Right forelimb (tissue), 1 donor: ENCODE measurements around the gene GADL1.

Source experiments
- DNase-seq: peaks from one replicate; pipeline ENCODE4 v3.0.0-alpha.2; 2018

The GADL1 gene

DNA sequence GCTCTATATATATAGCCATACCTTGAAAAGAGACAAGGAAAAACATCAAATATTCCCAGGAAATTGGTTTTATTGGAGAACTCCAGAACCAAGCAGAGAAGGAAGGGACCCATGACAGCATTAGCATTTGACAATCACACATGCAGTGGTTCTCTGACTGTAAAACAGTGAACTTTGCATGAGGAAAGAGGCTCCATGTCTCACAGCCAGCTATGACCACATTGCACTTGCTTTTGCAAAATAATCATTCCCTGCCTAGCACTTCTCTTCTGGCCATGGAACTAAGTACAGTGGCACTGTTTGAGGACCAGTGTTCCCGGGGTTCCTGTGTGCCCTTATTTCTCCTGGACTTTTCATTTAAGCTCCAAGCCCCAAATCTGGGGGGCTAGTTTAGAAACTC is 202.5 kb downstream of the GADL1 start:
- DNase-seq: no peak

DNA sequence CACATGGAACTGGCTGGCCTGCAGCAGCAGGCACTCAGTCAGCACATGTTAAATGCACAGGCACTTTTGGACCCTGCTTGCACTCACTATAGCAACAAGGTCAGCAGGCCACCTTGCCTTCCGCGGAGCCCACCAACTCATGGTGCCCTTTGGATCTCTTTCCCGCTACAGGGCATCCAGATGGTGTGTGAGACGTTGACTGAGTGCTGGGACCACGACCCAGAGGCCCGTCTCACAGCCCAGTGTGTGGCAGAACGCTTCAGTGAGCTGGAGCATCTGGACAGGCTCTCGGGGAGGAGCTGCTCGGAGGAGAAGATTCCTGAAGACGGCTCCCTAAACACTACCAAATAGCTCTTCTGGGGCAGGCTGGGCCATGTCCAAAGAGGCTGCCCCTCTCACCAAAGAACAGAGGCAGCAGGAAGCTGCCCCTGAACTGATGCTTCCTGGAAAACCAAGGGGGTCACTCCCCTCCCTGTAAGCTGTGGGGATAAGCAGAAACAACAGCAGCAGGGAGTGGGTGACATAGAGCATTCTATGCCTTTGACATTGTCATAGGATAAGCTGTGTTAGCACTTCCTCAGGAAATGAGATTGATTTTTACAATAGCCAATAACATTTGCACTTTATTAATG is 203.1 kb downstream of the GADL1 start:
- DNase-seq: no peak

DNA sequence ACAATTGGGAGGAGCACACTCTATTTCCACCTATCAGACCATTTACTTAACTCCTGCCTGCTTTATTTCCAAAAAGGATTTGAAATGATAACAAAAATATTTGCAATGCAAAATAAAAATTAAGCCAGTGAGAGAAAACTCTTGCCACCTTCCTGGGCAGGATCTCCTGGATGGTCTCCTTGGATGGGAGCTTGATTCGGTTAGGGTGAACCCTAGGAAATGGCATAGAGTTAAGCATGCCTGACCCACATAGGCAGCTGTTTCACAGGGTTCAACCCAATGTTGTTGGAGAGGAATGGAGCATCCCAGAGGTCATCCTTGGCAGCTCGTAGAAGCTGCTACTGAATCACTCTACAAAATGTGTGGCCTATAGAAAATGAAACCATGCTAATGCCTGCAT is 204.3 kb downstream of the GADL1 start:
- no peak for DNase-seq

DNA sequence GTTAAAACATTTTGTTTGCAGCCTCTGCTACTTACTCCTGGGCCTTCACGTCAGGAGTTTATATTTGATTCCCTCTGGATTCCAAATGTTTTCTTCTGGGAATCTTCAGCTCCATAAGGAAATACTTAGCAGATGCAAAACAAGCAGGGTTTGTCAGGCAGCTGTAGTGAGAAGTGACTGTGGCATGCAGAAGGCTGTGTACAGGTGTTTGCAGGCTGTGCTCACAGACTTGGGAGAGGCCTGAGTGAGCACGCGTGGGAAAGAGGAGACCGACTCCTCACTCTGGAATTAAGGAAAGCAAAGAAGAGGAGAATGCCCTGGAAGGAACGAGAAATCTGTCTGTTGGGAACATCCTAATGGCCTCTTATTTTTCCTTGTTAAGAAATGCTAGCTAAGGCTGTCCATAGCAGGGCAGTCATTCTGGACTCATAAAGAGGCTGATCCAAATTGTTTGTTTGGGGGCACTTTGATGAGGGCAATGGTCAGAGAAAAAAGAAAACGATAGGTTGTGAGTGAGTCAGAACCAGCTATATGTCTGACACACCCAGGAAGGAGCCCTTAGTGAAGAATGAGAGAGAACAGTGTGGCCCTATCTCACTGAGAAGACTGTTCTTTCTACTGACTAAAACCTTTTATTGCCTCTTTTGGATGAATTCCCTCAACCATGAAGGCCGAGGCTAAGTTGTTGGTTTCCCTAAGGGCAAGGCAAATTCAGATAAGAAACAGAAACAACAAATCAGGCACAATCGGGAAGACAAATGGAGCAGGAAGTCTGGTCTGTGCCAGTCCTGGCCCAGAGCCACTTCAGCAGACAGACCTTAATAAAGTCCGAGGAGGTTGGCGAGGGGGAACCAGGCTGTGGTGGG is 205.5 kb downstream of the GADL1 start:
- no peak for DNase-seq

DNA sequence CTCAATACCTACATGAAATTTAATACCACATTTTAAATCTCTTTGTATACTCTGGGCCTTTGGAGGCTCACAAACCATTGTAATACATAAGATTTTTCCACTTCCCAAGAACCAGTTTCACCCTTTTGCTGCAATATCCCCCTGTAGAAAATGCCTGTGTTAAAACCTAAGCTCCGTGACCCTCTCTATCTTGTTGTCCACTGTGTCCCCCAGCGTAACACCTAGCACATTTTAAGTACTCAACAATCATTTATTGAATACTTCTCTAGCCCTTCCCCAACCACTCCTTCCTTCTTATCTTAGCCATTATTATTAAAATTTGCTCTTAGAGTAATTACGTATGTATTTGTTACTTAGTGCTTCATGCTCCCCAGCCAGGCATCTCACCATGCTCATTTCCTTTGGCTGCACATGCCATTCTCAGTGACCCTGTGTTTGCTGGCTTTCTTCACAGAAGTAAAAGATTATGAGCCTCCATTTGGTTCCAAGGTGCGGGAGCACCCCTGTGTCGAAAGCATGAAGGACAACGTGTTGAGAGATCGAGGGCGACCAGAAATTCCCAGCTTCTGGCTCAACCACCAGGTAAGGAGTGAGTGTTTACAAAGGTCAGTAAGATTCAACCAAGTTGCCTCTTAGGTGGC is 206.4 kb downstream of the GADL1 start:
- no peak for DNase-seq

DNA sequence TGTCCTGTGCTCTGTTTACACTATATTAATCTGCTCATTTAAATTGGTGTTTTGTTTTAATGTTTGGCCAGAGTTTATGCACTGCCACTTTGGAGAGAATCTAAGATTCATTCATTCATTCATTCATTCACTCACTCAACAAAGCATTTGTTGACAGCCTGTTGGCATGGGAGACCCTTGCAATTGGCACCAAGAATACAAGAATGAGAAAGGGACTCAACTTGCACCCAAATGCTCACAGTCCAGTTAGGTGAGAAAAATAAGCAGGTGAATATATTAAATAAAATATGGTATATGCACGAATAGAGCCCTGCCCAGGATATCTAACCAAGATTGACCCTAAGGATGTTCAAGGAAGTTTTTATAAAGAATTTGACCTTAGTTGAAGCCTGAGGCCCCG is 207.7 kb downstream of the GADL1 start:
- no peak for DNase-seq

DNA sequence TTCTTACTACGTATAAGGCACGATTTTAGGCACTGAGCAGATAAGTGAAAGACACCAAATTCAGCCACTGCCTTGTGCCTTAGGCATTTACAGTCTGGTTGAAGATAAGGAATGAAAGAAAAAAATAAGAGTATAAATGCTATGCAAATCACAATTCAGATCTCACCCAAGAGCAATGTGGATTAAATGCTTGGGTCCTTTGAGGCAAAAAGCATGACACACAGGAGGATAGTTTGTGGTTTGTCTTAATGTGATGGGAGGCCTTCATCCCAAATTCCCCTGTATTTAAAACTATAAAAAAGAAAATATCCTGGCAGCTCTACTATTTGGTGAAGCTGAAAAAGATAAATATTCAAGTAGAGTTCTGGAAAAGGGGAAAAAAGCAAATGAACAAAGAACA is 208.3 kb downstream of the GADL1 start:
- DNase-seq: no peak

DNA sequence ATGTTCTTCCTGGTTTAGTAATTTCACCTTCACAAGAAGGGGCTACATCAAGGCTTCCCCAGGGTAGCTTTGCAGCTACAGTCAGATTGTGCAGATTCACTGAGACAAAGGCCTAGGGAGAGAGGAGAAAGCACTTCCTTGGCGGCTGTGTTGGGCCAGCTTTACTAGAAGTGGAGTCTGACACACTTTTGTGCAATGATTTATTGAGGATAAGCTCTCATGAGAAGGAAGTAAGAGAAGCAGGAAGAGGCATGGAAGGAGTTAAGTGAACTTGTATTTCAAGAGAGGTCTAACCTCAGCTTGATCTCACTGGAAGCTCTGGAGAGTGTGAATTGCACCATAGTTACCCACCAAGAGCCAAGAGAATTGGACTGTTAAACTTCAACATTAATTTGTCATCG is 209.2 kb downstream of the GADL1 start:
- no peak for DNase-seq

DNA sequence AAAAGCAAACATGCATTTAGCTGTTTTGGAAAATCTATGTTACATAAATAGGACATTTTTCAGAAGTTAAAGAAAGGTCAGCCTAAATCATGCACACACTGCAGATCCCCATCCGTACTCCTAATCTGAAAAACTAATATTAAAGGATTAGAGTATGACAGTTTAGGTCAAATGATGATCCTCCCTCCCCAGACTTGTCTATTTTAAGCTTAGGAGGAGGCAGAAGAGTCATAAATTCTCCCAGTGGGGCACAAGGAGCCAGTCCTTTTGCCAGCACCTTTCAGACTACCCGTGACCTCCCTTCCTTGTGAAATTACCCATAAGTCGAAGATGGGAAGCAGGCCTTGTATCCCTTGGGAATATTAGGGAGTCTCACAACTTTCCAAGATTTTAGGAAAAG is 210.1 kb downstream of the GADL1 start:
- DNase-seq: no peak

DNA sequence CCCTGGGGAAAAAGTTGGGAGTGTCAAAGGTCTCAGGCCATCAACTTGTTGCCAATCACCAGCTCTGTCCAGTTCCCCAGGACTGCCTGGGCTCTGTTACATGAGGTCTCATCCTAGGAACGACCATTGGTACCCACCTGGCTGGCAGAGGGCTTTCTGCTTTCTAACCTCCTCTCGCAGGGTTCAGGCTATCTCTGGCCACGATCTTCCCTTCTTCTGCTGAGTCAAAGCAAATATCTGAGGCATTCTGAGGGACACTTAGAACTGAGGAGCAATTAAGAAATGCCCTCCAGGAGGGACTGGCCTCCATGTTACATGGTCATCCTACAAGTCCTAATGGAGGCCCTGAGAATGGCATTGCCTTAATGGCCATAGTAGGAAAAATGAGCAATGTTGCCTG is 210.7 kb downstream of the GADL1 start:
- DNase-seq: no peak

DNA sequence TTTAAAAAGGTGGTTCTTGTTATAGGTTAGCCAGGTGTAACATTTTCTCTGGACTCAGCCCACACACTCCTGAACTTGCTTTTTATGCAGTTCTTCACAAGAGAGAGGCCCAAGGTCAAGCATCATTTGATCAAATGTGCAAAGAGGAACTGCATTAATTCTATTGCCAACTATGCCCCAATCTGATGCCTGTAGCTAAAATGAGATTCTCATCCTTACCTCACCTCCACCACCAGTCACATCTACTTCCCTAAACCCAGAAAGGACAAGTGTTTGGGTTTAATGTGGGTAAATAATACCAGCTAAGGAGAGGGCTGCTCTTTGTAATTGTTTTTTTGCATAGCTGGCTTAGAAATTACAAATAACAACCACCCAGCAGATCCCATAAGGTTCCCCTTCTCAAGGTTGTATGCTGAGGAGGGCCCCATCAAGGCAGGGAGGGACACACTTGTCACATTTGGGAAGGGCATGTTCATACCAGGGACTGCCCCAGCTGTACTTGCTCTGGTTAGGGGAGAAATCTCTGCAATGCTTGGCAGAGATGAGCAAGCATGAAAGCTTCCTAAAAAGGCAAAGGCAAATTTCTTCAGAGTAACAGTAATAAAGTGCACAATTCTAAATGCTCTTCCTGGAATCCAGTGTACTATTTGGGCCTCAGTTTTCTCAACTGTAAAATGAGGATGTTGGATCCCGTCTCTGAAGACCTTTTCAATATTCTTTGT is 211.9 kb downstream of the GADL1 start:
- no peak for DNase-seq

DNA sequence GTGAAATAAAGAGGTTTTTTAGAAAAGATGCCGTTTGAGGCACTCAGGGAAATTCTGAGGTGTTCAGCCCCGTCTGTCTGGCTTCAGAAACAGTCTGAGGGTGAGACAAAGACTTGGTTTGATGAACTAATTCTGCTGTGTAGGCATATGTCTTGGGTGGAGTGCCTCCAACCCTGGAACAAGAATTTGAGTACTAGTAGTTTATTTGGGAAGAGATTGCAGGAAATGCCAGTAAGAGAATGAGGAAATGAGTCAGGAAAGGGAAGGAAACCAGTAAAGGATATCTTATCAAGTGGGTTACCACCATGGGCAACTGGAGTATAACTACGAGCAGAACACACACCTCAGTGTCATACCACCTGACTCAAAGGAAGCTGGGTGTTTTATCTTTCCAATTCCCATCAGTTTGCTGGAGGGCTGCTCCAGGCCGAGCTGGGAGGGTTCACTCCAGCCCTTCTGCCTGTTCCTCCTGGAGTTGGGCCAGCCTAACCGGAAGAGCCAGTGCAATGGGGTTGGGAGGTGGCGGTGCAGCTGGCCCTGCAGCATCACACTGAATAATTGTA is 212.7 kb downstream of the GADL1 start:
- DNase-seq: peak; percentile 63

DNA sequence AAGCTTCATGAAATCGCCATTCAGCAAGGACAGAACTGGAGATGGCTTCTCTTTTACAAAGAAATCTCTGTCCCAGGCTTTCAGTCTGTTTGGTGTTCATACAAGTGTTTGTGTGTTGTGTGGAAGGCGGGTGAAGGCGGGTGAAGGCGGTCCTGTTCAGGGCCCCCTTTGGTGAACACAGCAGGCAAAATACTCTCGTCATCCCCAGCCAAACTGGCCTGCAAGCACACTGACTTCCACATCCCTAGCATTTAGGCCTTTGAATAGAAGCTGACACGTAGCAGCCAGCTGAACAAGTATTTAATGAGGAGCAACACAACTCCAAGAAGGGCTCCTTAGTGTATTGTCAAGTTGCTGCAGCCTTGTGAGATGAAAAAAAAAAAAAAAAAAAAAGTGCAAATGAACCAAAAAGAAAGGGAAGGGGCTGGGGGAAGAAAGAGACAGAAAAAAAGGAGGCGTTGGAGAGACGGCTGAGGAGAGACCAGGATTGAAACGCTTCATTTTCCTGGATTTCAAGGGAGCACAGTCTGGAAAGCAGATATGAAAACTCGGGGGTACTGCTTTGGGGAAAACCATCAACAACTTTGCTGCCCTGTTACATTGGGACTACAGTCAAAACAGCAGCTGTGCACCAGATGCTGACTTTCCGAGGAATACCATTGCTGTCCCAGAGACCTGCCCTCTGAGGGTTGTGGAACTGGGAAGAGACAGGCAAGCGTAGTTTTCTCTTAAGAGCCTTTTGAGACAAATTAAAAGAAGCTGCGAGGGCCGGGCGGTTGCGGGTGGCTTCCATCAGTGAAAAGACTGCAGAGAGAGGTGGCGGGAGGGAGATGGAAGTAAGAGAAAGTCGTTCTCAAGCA is 213.4 kb downstream of the GADL1 start:
- DNase-seq: peak; percentile 83

DNA sequence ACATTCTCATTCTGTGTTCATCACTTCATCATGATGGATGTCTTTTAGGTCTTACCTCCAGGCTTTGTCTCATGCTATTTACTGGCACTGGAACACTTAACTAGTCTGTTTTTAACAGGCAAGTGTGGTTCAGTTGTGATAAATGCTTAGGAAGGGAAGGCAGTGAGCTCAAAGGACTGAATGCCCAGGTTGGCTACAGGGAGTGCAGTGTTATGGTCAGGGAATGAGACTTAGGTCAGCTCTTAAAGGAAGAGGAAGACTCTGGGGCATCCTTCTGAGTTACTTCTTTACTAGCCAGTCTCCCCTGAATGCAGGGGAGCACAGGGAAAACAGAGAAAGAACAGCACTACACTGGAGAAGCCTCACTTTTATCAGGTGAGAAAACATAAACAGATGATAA is 215.4 kb downstream of the GADL1 start:
- no peak for DNase-seq

DNA sequence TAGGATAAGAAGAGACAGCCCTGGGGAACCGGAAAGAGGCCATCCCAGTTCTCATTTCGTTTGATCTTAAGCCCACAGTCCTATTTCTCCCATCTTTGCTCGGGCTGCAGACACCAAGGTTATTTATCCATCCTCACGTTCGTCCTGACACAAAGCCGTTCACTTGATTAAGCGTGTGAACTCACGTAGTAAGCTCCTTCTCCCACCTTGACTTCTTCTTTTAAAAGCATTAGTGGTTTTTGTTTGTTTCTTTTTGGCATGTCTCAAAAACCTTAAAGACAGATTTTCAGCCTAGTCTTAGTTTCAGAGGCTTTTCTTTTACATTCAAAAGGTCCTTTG is 217.1 kb downstream of the GADL1 start:
- no peak for DNase-seq

DNA sequence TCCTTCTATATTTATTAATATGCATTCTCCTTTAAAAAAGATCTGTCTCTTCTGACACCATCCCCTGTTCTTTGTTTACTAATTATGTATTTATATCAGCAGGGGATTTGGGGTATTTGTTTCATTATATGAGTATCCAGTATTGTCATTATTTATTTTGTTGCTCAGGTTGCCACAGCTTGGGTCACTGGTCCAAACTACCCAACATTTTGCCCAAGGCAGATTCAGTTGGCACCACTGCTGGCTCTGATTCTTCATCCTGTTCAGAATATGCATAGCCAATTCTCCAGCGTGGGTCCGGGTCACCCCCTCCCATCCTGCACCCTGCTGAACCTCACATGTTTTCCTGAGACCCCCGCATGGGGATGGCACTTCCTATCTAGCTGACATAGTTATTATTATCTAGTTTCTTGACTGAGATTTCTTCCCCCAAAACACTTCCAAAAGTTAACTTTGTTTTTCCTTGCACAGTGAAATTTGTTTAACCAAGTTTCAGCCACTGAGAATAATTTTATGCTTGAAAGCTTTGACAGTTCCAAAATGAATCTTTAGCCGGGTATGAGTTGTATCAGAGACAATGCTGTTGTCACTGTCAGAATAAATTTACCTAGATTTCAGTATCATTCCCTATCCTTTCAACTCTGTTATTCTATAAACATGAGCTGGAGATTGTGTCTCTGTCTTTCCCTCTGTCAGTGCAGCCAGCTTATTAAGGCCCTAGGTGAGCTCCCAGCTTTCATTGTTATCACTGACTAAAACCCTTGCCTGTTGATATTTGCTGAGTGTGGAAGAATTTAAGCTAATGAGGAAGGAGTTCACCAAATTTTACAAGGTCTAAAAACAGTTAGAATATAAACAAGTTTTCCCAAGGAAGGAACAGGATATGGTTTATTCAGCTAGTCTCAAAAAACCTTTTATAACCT is 217.8 kb downstream of the GADL1 start:
- no peak for DNase-seq
